Ascending aorta (tissue), 2 donors: ENCODE data around the gene LYRM2. TPM values are rescaled to one million over a fixed set of nuclear protein-coding genes. Genes with fewer than 3 reads are reported as not detected.

Source experiments
- DNase-seq, 2 donors: peaks; one replicate each; pipeline ENCODE4 v3.0.0-alpha.2; 2019; ENCODE audit warnings: low spot score in 2 of 2
- H3K27ac ChIP-seq, 2 donors: fragments of 200-600 bp; sonication (generic); one replicate each; pipeline ENCODE4 v1.5.1; 2016 to 2017; ENCODE audit warnings: mild to moderate bottlenecking in 1 of 2
- H3K27me3 ChIP-seq: fragments of 200-600 bp; sonication (generic); one replicate; pipeline ENCODE4 v1.5.1; 2017
- H3K36me3 ChIP-seq, 2 donors: fragments of 200-600 bp; sonication (generic); one replicate each; pipeline ENCODE4 v1.5.1; 2016
- H3K4me1 ChIP-seq, 2 donors: fragments of 200-600 bp; sonication (generic); one replicate each; pipeline ENCODE4 v1.5.1; 2016 to 2017; ENCODE audit warnings: mild to moderate bottlenecking in 1 of 2
- H3K4me3 ChIP-seq, 2 donors: fragments of 200-600 bp; sonication (generic); one replicate each; pipeline ENCODE4 v1.5.1; 2016 to 2017; ENCODE audit warnings: mild to moderate bottlenecking in 1 of 2
- H3K9me3 ChIP-seq, 2 donors: fragments of 200-600 bp; sonication (generic); one replicate each; pipeline ENCODE4 v1.5.1; 2016
- intact Hi-C: fragments of 100-400 bp; cut with DNase I; formaldehyde crosslinking; loops from one replicate; pipeline ENCODE4 v1.15.1; 2023
- total RNA-seq: library from RNA; depleted of rRNA; stranded (reverse); fragments of >200 nt; gene quantifications from one replicate; pipeline ENCODE4 v1.1.0, GENCODE V29; 2016
- TF ChIP-seq, protein P1 (sequence below), 3 experiments: fragments of 200-600 bp in 2 of 3; fragments of 450-650 bp in 1 of 3; sonication (generic) in 2 of 3; IDR thresholded peaks; one replicate each; pipeline ENCODE4 v1.5.1; 2016 to 2019; ENCODE audit warnings: antibody characterized with exemption in 3 of 3, mild to moderate bottlenecking in 1 of 3, moderate library complexity in 1 of 3

LYRM2 gene
- total RNA-seq, 1 donor from 2014 or later: 5.6 TPM

- Histone ChIP-seq H3K9me3 (no peaks in the 10 kb centered on the region), H3K4me1 (no peaks in the 10 kb centered on the region)
- TF ChIP-seq, protein P1, sequence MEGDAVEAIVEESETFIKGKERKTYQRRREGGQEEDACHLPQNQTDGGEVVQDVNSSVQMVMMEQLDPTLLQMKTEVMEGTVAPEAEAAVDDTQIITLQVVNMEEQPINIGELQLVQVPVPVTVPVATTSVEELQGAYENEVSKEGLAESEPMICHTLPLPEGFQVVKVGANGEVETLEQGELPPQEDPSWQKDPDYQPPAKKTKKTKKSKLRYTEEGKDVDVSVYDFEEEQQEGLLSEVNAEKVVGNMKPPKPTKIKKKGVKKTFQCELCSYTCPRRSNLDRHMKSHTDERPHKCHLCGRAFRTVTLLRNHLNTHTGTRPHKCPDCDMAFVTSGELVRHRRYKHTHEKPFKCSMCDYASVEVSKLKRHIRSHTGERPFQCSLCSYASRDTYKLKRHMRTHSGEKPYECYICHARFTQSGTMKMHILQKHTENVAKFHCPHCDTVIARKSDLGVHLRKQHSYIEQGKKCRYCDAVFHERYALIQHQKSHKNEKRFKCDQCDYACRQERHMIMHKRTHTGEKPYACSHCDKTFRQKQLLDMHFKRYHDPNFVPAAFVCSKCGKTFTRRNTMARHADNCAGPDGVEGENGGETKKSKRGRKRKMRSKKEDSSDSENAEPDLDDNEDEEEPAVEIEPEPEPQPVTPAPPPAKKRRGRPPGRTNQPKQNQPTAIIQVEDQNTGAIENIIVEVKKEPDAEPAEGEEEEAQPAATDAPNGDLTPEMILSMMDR (IDR thresholded peaks at IDR 0.05): no peak
Measured at GRCh38 chr6:89542081-89542857, 96.3 kb downstream of the LYRM2 start.

GRCh38 chr6:89539779-89540178 is 98.8 kb downstream of the LYRM2 start:
- H3K4me1 ChIP-seq: no peaks in the 10 kb centered on the region
- H3K27ac ChIP-seq: no peak overlapping the region
- H3K4me3 ChIP-seq: no peak overlapping the region
- TF ChIP-seq, protein P1 (IDR thresholded peaks at IDR 0.05): no peak
- intact Hi-C loops: no loop called here
- no peaks in the 10 kb centered on the region for H3K27me3 ChIP-seq
- DNase-seq: no peak
- H3K9me3 ChIP-seq: no peaks in the 10 kb centered on the region
- no peaks in the 10 kb centered on the region for H3K36me3 ChIP-seq

More at GRCh38 chr6:89542081-89542857, 96.3 kb downstream of the LYRM2 start:
- Histone ChIP-seq H3K4me3 (no peak overlapping the region), H3K36me3 (no peaks in the 10 kb centered on the region), H3K27me3 (no peaks in the 10 kb centered on the region), H3K27ac (no peak overlapping the region)
- intact Hi-C loops: no loop called here
- DNase-seq: no peak

DNA sequence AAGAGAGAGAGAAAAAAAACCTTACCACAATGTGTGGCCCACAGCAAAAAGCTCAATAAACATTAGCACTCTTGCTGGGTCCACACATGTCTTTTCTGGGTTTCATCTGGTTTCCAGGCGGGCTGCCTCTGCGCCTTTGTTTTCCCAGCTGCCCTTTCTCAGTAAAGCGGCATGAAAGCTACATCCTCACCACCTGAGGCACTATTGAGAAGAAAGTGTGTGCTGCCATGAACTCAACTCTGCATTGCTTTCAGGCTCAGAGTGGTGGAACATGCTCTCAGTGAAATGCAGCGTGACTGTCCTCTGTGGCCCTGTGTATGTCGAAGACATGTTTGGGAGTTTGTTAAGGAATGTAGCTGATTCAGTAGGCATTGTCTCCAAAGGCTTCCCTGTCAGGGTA is 102.3 kb downstream of the LYRM2 start:
- no peak for DNase-seq
- intact Hi-C loops: no loop called here
- Histone ChIP-seq H3K27ac (no peak overlapping the region), H3K36me3 (no peaks in the 10 kb centered on the region), H3K4me3 (no peak overlapping the region), H3K27me3 (no peaks in the 10 kb centered on the region), H3K9me3 (no peaks in the 10 kb centered on the region), H3K4me1 (no peaks in the 10 kb centered on the region)
- TF ChIP-seq, protein P1 (IDR thresholded peaks at IDR 0.05): no peak

DNA sequence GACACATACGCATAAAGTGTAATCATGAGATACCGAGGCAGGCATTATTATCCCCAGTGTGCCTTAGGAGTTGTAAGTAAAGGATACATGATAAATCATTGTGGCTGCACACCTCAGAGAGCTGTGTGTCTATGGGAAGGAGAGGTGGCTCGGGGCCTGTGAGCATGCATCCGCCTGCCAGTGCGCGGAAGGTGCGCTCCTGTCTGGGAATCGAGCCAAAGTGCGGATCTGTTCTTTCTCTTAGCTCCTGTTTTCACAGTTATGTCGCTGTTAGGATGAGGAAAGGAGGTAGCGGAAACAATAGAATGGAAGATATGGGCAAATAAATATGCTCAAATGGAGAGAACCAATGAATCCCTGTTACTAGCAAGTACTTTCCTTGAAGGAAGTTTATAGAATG is 107.6 kb downstream of the LYRM2 start:
- Histone ChIP-seq H3K27me3 (no peaks in the 10 kb centered on the region), H3K27ac (no peak overlapping the region), H3K4me1 (peaks cover 0 to 9% of the 10 kb centered on the region in 2 donors), H3K9me3 (no peaks in the 10 kb centered on the region), H3K4me3 (no peak overlapping the region), H3K36me3 (no peaks in the 10 kb centered on the region)
- TF ChIP-seq, protein P1 (IDR thresholded peaks at IDR 0.05): no peak
- no peak for DNase-seq
- intact Hi-C loops: no loop called here

GRCh38 chr6:89528866-89529265 is 109.7 kb downstream of the LYRM2 start:
- intact Hi-C loops: no loop called here
- Histone ChIP-seq H3K36me3 (no peaks in the 10 kb centered on the region), H3K4me1 (peaks cover 0 to 17% of the 10 kb centered on the region in 2 donors), H3K27ac (no peak overlapping the region), H3K4me3 (no peak overlapping the region), H3K9me3 (no peaks in the 10 kb centered on the region), H3K27me3 (no peaks in the 10 kb centered on the region)
- DNase-seq: no peak
- TF ChIP-seq, protein P1 (IDR thresholded peaks at IDR 0.05): no peak
